WTC11 (cell line): ENCODE measurements around the gene PIK3R6. TPM values are rescaled to one million over a fixed set of nuclear protein-coding genes. Genes with fewer than 3 reads are reported as not detected.

Experiments used
- ATAC-seq: fragments of 200-7000 bp; cut with Tn5 transposase; 2 replicates; pipeline ENCODE4 v1.10.0; 2021; ENCODE audit warnings: mild to moderate bottlenecking, moderate library complexity
- CTCF ChIA-PET: fragments of 300-600 bp; sonication (Branson Sonifier 250); formaldehyde crosslinking; loops from one replicate; lab custom pipeline; 2021; ENCODE audit warnings: antibody characterized with exemption; lab: Charles Lee
- POLR2A ChIA-PET: fragments of 350-600 bp; sonication (Branson Sonifier 250); formaldehyde crosslinking; loops from one replicate; lab custom pipeline; 2021; ENCODE audit warnings: antibody characterized with exemption; lab: Charles Lee
- DNase-seq: peaks from one replicate; pipeline ENCODE4 v3.0.0; 2021; ENCODE audit warnings: low spot score
- H3K27ac Mint-ChIP-seq: 2 replicates; pipeline ENCODE4 v1.8.0; 2021; ENCODE audit warnings: mixed read lengths
- H3K27me3 Mint-ChIP-seq: 2 replicates; pipeline ENCODE4 v1.8.0; 2021; ENCODE audit warnings: low read depth, mild to moderate bottlenecking, moderate library complexity, mixed read lengths
- H3K36me3 Mint-ChIP-seq: 2 replicates; pipeline ENCODE4 v1.8.0; 2021; ENCODE audit warnings: mixed read lengths
- H3K4me1 Mint-ChIP-seq: 2 replicates; pipeline ENCODE4 v1.8.0; 2022; ENCODE audit warnings: mixed read lengths
- H3K4me3 Mint-ChIP-seq: 2 replicates; pipeline ENCODE4 v1.8.0; 2021; ENCODE audit warnings: mild to moderate bottlenecking, moderate library complexity, mixed read lengths
- H3K9me3 Mint-ChIP-seq: 2 replicates; pipeline ENCODE4 v1.8.0; 2021; ENCODE audit warnings: mixed read lengths
- CBFB ChIP-seq: sonication (generic); formaldehyde crosslinking; IDR thresholded peaks from 2 replicates; pipeline ENCODE4 v1.8.1; 2022; ENCODE audit warnings: mild to moderate bottlenecking, low read depth, missing genetic modification reagents
- TCF7 ChIP-seq: sonication (generic); formaldehyde crosslinking; IDR thresholded peaks from 2 replicates; pipeline ENCODE4 v1.8.0; 2022; ENCODE audit warnings: mild to moderate bottlenecking, low read depth, missing genetic modification reagents, moderate library complexity
- ZNF219 ChIP-seq: sonication (generic); formaldehyde crosslinking; IDR thresholded peaks from 2 replicates; pipeline ENCODE4 v1.8.0; 2023; ENCODE audit warnings: missing genetic modification reagents, mild to moderate bottlenecking, borderline replicate concordance
- total RNA-seq: library from RNA; stranded (reverse); gene quantifications from 3 replicates; pipeline ENCODE4 v1.2.3, GENCODE V29; 2021
- TF ChIP-seq, protein P1 (sequence below): fragments of 250-450 bp; sonication (Bioruptor Pico); IDR thresholded peaks from 2 replicates; pipeline ENCODE4 v1.8.0; 2021; ENCODE audit warnings: mild to moderate bottlenecking
- TF ChIP-seq, protein P2 (sequence below): sonication (generic); formaldehyde crosslinking; IDR thresholded peaks from 2 replicates; pipeline ENCODE4 v1.8.0; 2022; ENCODE audit warnings: mild to moderate bottlenecking, missing genetic modification reagents
- TF ChIP-seq, protein P3 (sequence below): fragments of 250-450 bp; sonication (Bioruptor Pico); IDR thresholded peaks from 2 replicates; pipeline ENCODE4 v2.1.2; 2022; ENCODE audit warnings: mild to moderate bottlenecking, moderate library complexity
- TF ChIP-seq, protein P4 (sequence below): fragments of 250-450 bp; sonication (Bioruptor Pico); IDR thresholded peaks from 2 replicates; pipeline ENCODE4 v1.9.0; 2021; ENCODE audit warnings: mild to moderate bottlenecking
- TF ChIP-seq, protein P5 (sequence below): sonication (generic); formaldehyde crosslinking; IDR thresholded peaks from 2 replicates; pipeline ENCODE4 v1.8.1; 2023; ENCODE audit warnings: mild to moderate bottlenecking, missing genetic modification reagents, moderate library complexity
- TF ChIP-seq, protein P6 (sequence below): sonication (generic); formaldehyde crosslinking; IDR thresholded peaks from 2 replicates; pipeline ENCODE4 v1.8.1; 2022; ENCODE audit warnings: low read depth, mild to moderate bottlenecking, moderate library complexity, missing genetic modification reagents, borderline replicate concordance
- TF ChIP-seq, protein P7 (sequence below): fragments of 250-450 bp; sonication (Bioruptor Pico); IDR thresholded peaks from 2 replicates; pipeline ENCODE4 v1.9.0; 2021; ENCODE audit warnings: mild to moderate bottlenecking, borderline replicate concordance
- TF ChIP-seq, protein P8 (sequence below): sonication (generic); formaldehyde crosslinking; IDR thresholded peaks from 2 replicates; pipeline ENCODE4 v1.8.1; 2023; ENCODE audit warnings: mild to moderate bottlenecking, missing genetic modification reagents

The PIK3R6 gene
- total RNA-seq, 1 experiment from 2014 or later, result 0.15 TPM

DNA sequence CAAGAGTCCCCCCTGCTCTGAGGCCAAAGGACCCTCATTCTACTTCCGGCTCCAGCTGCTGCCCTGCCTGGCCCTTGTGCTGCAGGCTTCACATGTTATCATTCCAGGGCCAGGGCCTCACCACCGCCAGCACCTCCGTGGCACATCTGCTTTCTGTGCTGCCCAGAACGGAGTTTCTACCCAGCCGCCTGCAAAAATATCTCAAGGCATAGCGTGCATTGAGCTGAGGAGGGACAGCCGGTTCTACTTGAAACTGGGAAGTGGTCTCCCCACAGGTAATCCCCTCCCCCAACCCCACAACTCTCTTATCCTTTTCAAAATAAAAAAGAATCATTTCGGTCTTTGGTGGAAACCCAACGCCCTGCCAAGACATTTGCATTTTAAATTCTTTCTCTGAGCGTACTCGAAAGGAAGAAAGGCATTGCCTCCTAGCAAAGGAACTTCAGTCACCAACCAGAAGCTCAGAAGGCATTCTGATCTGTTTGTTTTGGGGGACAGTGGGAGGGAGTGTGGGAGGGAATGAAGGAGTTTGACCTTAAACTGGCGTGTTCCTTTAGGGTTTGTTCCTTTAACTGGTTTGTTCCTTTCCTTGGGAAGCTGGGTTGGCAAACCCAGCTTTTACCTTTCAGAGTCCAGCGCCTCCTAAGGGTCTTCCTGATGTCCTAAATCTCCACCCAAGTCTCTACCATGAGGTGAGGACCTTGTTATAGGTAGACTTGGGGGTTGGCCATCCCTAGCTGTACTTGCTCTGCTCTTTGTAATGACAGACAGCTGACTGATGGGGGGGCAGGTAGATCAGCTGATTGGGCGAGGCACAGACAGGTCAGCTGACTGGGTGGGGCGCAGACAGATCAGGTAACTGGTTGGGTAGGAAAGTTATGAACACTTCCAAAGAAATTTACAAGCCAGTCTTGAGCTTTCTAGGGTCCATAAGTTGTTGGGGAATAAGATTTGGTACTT is 33.4 kb upstream of the PIK3R6 start:
- no peak for DNase-seq
- Mint-ChIP-seq H3K9me3 (no peaks in the 10 kb centered on the region), H3K4me3 (peak overlapping the region; percentile 24), H3K4me1 (peaks cover 22% of the 10 kb centered on the region), H3K27me3 (no peaks in the 10 kb centered on the region; the same call in 1 of the 2 replicates), H3K27ac (no peak overlapping the region; the same call in 1 of the 2 replicates), H3K36me3 (no peaks in the 10 kb centered on the region)
- POLR2A ChIA-PET, result no interaction called here
- ATAC-seq, result peak; percentile 32; the same call in 1 of the 2 replicates
- TF ChIP-seq, protein P1, sequence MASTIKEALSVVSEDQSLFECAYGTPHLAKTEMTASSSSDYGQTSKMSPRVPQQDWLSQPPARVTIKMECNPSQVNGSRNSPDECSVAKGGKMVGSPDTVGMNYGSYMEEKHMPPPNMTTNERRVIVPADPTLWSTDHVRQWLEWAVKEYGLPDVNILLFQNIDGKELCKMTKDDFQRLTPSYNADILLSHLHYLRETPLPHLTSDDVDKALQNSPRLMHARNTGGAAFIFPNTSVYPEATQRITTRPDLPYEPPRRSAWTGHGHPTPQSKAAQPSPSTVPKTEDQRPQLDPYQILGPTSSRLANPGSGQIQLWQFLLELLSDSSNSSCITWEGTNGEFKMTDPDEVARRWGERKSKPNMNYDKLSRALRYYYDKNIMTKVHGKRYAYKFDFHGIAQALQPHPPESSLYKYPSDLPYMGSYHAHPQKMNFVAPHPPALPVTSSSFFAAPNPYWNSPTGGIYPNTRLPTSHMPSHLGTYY (CRISPR knock-in tag), result 0 out of 2 replicates have a peak, but pooled peaks have one; percentile 29
- TF ChIP-seq, protein P2, sequence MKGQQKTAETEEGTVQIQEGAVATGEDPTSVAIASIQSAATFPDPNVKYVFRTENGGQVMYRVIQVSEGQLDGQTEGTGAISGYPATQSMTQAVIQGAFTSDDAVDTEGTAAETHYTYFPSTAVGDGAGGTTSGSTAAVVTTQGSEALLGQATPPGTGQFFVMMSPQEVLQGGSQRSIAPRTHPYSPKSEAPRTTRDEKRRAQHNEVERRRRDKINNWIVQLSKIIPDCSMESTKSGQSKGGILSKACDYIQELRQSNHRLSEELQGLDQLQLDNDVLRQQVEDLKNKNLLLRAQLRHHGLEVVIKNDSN (CRISPR knock-in tag), result peak; percentile 74; the same call in 1 of the 2 replicates
- no peak for TF ChIP-seq TCF7 (CRISPR knock-in tag)
- TF ChIP-seq, protein P3, sequence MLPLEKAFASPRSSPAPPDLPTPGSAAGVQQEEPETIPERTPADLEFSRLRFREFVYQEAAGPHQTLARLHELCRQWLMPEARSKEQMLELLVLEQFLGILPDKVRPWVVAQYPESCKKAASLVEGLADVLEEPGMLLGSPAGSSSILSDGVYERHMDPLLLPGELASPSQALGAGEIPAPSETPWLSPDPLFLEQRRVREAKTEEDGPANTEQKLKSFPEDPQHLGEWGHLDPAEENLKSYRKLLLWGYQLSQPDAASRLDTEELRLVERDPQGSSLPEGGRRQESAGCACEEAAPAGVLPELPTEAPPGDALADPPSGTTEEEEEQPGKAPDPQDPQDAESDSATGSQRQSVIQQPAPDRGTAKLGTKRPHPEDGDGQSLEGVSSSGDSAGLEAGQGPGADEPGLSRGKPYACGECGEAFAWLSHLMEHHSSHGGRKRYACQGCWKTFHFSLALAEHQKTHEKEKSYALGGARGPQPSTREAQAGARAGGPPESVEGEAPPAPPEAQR (CRISPR knock-in tag), result 0 out of 2 replicates have a peak, but pooled peaks have one; percentile 66
- TF ChIP-seq, protein P4, sequence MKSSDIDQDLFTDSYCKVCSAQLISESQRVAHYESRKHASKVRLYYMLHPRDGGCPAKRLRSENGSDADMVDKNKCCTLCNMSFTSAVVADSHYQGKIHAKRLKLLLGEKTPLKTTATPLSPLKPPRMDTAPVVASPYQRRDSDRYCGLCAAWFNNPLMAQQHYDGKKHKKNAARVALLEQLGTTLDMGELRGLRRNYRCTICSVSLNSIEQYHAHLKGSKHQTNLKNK (CRISPR knock-in tag), result no peak
- TF ChIP-seq, protein P5, sequence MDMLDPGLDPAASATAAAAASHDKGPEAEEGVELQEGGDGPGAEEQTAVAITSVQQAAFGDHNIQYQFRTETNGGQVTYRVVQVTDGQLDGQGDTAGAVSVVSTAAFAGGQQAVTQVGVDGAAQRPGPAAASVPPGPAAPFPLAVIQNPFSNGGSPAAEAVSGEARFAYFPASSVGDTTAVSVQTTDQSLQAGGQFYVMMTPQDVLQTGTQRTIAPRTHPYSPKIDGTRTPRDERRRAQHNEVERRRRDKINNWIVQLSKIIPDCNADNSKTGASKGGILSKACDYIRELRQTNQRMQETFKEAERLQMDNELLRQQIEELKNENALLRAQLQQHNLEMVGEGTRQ (CRISPR knock-in tag), result peak; percentile 72
- CTCF ChIA-PET, result interaction anchor here (0.8 to 4.1 kb wide), 15 partner anchors 11 to 150 kb away, joined by 3 to 59 read pairs (median 5); partner anchors contain the start of gene MFSD6L

DNA sequence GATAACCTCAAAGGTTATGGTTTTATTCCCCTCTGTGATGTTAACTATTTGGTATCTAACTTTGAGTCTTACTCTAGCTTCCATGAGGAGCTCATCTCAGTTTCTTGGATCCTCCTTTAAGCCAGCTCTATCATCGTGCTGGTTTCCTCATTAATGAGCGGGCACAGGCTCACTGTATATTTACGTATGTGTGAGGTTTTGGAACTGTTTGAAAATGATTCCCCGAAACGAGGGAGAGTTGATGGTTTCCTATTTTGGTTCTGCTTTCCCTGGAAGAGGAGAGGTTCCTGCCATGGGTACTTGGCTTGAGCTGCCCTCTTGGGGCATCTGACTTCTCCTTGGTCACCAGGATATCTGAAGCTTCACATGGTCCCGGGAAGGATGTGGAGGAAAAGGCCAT is 32.7 kb upstream of the PIK3R6 start:
- ChIA-PET CTCF (interaction anchor here (0.8 to 4.1 kb wide), 10 partner anchors 10 to 151 kb away, joined by 3 to 59 read pairs (median 6); partner anchors contain the start of gene MFSD6L), POLR2A (no interaction called here)
- DNase-seq (no peak), ATAC-seq (no peak)
- Mint-ChIP-seq H3K4me3 (no peak overlapping the region), H3K9me3 (no peaks in the 10 kb centered on the region), H3K4me1 (peaks cover 22% of the 10 kb centered on the region), H3K36me3 (no peaks in the 10 kb centered on the region), H3K27me3 (no peaks in the 10 kb centered on the region; the same call in 1 of the 2 replicates), H3K27ac (no peak overlapping the region)
- TF ChIP-seq CBFB (CRISPR knock-in tag) (no peak), ZNF219 (CRISPR knock-in tag) (no peak)
- TF ChIP-seq, protein P6, sequence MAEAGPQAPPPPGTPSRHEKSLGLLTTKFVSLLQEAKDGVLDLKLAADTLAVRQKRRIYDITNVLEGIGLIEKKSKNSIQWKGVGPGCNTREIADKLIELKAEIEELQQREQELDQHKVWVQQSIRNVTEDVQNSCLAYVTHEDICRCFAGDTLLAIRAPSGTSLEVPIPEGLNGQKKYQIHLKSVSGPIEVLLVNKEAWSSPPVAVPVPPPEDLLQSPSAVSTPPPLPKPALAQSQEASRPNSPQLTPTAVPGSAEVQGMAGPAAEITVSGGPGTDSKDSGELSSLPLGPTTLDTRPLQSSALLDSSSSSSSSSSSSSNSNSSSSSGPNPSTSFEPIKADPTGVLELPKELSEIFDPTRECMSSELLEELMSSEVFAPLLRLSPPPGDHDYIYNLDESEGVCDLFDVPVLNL (CRISPR knock-in tag), result no peak
- TF ChIP-seq, protein P7, sequence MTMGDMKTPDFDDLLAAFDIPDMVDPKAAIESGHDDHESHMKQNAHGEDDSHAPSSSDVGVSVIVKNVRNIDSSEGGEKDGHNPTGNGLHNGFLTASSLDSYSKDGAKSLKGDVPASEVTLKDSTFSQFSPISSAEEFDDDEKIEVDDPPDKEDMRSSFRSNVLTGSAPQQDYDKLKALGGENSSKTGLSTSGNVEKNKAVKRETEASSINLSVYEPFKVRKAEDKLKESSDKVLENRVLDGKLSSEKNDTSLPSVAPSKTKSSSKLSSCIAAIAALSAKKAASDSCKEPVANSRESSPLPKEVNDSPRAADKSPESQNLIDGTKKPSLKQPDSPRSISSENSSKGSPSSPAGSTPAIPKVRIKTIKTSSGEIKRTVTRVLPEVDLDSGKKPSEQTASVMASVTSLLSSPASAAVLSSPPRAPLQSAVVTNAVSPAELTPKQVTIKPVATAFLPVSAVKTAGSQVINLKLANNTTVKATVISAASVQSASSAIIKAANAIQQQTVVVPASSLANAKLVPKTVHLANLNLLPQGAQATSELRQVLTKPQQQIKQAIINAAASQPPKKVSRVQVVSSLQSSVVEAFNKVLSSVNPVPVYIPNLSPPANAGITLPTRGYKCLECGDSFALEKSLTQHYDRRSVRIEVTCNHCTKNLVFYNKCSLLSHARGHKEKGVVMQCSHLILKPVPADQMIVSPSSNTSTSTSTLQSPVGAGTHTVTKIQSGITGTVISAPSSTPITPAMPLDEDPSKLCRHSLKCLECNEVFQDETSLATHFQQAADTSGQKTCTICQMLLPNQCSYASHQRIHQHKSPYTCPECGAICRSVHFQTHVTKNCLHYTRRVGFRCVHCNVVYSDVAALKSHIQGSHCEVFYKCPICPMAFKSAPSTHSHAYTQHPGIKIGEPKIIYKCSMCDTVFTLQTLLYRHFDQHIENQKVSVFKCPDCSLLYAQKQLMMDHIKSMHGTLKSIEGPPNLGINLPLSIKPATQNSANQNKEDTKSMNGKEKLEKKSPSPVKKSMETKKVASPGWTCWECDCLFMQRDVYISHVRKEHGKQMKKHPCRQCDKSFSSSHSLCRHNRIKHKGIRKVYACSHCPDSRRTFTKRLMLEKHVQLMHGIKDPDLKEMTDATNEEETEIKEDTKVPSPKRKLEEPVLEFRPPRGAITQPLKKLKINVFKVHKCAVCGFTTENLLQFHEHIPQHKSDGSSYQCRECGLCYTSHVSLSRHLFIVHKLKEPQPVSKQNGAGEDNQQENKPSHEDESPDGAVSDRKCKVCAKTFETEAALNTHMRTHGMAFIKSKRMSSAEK, result no peak
- TF ChIP-seq, protein P3 (CRISPR knock-in tag), result no peak
- TF ChIP-seq, protein P8, sequence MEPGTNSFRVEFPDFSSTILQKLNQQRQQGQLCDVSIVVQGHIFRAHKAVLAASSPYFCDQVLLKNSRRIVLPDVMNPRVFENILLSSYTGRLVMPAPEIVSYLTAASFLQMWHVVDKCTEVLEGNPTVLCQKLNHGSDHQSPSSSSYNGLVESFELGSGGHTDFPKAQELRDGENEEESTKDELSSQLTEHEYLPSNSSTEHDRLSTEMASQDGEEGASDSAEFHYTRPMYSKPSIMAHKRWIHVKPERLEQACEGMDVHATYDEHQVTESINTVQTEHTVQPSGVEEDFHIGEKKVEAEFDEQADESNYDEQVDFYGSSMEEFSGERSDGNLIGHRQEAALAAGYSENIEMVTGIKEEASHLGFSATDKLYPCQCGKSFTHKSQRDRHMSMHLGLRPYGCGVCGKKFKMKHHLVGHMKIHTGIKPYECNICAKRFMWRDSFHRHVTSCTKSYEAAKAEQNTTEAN (CRISPR knock-in tag), result no peak
